ENCODE data around the gene IKBIP.
"Not testable (repeated sequence)": the region's sequence is repeated elsewhere in the genome, so short reads cannot be mapped to it uniquely, and the experiment has no call there.

IKBIP gene

DNA sequence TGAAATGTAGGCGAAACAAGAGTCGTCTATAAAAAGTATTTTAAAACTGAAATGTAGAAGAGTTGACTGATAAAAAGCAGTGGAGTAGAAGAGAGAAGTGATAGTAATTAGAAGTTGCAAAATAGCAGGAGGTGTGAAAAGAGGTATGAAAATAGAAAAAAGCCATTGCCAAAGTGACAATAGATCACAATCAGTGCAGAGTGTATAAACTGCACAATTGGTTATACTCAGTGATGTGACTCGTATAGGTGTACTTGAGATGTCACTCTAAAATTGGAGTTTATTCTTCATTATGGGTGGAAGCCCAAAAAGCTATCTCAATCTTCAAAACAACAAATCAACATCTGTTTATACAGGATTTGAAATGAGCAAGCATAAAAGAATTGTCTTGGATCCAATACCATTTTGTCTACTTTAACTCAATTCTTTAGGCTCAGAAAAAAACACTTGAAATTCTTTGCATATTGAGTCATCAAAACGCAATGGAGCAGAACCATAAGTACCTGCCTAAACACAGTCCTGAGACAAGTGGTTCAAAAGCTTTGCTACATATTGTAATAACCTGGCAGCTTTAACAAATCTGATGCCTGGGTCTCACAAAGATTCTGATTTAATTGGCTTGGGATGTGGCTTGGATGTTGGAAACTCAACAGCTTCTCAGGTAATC, 8.8 kb downstream of the IKBIP start:
- DNase-seq (ENCODE audit: low spot score), result no peak

DNA sequence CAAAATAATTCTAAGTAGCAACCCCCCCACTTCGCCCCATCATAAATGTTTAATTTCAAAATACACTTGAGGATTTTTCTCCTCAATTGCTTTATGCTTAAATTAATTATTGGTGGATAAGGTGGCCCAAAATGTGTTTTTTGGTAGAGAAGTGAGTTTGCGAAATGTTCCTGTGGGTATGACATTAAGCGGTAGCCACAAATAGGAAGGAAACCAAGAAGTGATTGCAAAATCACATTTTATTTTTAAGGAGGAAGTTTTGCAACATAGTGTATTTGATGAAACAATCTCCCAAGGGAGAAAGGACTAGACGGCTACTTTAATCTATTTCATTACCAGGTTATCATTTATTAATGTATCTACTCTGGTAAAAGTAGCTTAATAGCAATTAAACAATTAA, 25.6 kb downstream of the IKBIP start:
- no peak for DNase-seq (ENCODE audit: low spot score)

DNA sequence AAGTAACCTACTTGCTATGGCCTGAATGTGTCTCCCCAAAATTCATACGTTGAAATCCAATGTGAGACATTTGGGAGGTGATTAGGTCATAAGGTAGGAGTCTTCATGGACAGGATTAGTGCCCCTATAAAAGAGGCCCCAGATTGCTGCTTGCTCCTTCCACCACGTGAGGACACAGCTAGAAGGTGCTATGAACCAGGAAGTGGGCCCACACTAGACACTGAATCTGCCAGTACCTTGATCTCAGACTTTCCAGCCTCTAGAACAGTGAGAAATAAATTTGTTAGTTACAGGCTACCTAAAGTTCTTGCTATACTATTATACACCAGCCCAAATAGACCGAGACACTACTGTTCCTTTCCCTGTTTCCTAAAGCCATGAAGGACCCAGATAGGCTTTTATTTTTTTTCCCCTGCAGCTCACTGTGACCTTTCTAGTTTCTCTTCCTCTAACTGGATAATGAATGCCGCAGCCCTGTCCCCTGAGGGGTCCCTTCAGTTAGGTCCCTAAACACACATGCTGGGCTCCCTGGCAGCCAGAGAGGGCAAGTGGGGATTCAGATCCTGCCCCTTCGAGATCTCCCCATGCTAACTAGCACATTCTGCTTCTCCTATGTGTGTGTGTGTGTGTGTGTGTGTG, 31.8 kb downstream of the IKBIP start:
- DNase-seq (ENCODE audit: low spot score), result no peak

DNA sequence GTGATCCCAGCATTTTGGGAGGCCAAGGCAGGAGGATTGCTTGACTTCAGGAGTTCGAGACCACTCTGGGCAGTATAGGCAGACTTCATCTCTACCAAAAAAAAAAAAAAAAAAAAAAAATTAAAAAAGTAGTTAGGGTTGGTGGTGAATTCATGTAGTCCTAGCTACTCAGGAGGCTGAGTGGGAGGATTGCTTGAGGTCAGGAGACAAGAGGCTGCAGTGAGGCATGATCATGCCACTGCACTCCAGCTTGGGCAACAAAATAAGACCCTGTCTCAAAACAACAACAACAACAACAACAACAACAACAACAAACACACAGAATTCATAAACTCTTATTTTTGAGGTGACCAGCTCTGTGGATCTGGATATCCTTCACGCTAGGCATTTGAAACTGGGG, 34.0 kb downstream of the IKBIP start:
- DNase-seq (ENCODE audit: low spot score), result no peak

DNA sequence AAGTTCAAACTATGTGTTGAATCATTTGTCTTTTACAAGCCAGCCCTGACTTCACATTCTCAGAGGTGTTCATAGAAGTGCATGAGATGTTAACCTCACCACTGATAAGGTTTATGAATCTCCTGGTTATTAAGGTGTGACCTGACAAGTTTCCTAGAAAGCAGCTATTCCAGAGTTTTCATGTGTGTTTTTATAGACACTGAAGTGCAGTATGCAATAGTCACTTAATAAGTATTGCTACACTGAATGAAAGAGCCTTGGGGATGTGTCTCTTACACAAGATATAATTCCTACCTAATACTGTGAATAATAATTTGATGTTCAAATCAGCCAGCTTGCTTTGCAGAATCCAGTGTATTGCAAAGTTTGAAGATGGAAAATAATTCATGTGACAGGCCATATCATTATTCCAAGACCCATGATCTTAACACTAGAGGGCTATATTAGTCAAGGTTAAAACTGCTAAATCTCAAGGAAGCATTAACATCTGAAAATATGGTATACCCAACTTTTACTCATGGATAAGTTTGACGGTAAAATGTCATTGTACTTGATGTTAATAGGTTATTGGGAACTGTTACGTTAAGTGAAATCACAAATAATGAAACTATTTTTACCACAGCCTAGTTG, 38.1 kb downstream of the IKBIP start:
- no peak for DNase-seq (ENCODE audit: low spot score)

DNA sequence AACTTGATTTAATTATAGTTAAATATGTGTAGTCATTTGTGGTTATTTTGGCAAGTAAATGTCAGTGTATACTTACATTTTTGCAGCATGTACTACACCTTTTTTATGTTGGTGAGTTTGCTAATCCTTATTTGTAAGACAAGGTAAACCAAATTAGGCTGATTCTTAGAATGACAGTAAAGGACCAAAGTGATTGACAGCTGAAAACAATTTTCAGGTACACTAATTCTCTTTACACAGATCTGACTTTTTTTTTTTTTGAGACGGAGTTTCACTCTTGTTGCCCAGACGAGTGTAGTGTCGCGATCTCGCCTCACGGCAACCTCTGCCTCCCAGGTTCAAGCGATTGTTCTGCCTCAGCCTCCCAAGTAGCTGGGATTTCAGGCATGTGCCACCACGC, 42.7 kb downstream of the IKBIP start:
- no peak for DNase-seq (ENCODE audit: low spot score)

DNA sequence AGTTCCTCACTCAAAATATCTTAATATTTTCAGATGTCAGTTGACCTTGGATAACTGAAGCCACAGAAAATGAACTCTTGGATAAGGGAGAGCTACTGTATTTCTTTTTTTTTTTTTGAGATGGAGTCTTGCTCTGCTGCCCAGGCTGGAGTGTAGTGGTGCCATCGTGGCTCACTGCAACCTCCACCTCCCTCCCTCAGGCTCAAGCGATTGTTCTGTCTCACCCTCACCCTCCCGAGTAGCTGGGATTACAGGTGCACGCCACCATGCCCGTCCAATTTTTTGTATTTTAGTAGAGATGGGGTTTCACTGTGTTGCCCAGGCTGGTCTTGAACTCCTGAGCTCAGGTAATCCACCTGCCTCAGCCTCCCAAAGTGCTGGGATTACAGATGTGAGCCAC, 47.3 kb downstream of the IKBIP start:
- DNase-seq (ENCODE audit: low spot score), result not testable (repeated sequence)

DNA sequence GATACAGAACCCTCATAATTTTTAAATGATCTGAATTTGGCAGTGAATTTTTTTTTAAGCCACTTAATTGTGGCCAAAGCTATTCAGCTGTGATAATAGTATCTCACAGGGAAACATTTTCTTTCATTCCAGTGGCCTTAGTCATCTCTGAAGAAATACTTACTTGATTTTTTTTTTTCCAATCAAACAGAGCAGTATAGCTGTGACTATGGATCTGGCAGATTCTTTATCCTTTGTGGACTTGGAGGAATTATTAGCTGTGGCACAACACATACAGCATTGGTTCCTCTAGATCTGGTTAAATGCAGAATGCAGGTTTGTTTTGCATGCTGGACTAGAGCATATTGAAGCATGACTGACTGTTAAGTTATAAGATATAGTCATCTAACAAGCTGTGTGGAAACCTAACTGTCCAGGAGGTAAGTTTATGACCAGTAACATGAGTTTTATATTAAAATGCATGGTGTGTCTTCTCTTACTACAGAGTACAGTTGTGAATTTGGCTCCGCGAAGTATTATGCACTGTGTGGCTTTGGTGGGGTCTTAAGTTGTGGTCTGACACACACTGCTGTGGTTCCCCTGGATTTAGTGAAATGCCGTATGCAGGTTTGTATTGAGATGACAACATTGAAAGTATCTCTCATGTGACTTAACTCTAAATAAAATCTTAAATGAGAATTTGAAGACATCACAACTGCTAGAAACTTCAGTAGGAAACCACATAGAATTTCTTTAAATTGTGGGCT, 49.2 kb downstream of the IKBIP start:
- DNase-seq (ENCODE audit: low spot score), result peak; percentile 34

DNA sequence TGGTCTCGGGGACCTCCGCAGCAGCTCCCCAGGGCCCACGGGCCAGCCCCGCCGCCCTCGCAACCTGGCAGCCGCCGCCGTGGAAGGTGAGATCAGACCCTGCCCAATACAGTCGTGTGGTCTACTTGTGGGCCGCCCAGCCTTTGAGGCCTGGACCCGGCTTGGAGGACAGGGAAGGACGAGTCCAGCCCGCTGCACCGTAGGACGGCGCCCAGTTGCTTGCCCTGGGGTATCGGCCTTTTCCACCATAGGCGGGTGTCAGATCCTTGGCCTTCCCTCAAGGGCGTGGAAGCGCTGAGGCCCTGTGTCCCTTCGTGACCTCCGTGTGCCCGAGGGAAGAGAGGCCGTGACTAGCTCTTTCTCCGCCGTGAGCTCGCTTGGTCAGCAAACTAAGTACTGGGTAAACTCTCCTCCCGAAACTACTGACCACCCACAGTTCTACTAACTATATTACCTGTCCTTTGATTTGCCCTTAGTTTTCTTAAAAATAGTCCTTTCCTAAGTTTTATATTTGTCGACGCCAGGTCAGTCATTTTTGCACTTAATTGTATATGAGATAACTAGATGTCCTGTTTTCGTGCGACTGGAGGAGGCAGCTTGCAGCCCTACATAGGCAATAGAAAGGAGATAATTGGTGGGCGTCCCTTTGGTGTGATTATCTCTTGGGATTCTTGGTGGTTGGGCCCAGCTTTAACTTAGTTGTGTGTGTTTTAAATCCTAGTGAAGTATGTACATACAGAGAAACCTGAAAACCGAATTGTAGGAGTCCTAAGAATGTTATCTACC, 50.3 kb downstream of the IKBIP start:
- peak; percentile 55 for DNase-seq (ENCODE audit: low spot score)

DNA sequence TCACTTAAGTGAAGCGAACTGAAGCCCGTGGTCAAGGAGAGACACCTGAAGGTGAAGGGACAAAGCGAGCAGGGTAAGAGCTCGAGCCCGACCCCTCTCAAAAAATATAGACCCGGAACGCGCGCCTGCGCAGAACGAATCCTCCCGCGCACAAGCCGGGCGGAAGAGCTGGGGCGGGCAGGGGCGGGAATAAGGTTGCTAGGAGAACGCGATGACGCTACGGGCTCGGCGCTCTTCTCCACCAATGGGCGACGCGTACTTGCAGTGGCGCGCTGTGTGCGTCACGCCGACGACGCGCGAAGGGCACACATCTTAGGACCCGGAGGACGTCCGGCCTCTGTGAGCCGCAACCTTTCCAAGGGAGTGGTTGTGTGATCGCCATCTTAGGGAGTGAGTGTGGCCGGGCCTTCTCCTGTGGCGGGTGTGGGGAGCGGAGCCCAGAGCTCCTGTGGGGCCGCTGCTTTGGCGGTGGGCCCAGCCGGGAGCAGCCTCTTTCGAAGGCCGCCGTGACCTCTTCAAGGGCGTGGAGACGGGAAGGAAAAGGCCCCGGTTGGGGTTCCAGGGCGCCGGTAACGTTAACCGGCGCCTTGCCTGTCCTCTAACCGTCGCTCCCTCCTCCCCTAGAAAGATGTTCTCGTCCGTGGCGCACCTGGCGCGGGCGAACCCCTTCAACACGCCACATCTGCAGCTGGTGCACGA, 51.1 kb downstream of the IKBIP start, which contains the start of gene SLC25A3:
Gene SLC25A3 (plus strand): TSS at position 336 of the 699 bp plus-strand sequence. CDS start 293 bp downstream, at position 629.
- DNase-seq (ENCODE audit: low spot score), result peak; percentile 97

DNA sequence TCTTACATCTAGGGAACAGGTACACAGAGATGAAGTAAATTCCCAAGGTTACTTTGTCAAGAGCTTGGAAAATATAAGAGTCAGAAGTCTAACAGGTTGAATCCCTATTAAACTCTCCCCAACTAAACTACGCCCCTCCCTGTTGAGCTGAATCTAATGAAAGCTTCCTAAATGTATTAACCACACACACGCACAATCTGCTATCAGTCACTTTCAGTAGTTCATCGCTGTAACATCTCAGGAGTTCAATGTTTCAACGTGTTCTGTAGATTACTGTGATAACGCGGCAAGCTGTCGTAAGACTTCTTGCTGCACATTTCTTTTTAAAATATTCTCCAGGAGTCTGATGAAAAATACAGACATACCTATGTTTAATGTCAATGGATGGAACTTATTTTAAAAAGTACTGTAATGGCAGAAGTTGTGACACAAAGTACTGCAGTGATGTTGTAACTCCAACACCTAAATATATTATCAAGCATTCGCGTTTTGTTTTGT, 51.7 kb downstream of the IKBIP start:
- no peak for DNase-seq (ENCODE audit: low spot score)

DNA sequence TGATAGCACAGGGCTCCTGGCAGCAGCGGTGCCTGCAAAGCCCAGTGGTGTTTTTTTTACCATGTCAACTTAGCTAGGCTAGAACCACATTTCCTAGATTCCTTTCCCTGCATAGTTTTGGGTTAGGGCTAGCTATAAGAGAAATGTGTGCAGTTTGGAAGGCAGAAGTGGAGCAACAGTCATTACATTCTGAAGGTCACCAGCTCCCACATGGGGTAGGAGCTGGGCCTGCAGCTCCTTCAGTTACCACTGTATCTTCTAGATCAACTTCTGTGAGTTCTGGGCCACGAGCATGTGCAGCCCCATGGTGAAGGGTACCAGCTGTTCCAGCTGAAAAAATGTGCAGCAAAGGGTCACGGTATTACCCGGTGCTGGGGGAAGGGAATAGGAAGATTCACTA, 53.4 kb downstream of the IKBIP start:
- DNase-seq (ENCODE audit: low spot score), result no peak

DNA sequence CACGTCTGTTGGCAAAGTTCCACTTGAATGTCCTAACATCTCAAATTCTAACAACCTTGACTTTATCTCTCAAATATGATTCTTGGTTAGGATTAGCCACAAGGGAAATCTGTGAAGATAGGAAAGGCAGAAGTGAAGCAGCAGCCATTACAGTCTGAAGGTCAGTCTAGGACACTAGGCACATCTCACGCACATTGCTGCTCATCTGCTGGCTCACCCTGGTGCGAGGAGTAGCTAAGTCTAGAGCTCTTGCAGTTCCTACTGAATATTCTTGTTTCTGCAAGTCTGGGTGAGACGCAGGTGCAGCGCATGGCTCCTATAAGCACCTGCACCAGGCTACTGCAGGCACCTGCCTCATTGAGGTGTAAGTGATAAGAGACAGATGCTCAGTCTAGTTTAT, 57.5 kb downstream of the IKBIP start:
- no peak for DNase-seq (ENCODE audit: low spot score)

DNA sequence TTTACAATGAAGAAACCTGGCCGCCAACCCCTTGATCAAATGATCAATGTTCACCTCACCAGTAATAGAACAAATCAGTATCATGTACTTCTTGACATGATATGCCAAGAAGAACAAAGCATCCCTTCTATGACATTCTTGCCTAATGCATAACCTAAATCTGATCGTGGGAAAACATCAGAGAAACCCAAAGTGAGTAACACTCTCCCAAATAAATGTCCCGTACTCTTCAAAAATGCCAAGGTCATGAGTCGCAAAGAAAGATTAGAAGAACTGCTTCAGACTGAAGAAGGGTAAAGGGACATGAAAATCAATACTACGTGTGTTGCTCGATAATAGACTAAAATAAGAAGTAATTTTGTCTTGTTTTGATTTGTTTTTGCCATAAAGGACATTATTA, 62.5 kb downstream of the IKBIP start:
- DNase-seq (ENCODE audit: low spot score), result no peak

DNA sequence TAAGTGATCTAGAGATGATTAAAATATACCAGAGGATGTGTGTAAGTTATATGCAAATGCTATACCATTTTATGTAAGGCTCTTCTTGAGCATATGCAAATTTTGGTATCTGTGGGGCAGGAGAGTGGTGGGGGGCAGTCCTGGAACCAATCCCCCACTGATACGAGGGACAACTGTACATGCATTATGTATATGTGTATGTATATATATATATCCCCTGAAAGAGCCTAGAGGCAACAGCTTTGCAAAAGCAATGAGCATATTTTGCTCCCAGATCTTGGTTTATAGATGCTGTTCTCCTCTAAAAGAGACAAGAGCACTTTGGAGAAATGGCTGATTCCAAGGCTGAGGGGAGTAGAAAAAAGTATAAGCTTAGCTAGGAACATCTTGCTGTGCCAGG, 63.5 kb downstream of the IKBIP start:
- DNase-seq (ENCODE audit: low spot score), result no peak

DNA sequence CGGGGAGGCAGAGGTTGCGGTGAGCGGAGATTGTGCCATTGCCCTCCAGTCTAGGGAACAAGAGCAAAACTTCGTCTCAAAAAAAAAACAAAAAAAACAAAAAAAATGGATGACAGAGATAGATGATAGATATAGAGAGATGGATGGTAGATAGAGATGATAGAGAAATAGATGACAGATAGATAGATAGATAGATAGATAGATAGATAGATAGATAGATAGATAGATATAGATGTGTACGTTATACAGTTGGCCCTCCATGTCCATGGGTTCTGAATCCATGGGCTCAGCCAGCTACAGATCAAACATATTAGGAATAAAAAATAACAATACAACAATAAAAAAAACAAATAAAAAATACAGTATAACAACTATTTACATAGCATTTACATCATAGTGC, 63.9 kb downstream of the IKBIP start:
- DNase-seq (ENCODE audit: low spot score), result no peak

DNA sequence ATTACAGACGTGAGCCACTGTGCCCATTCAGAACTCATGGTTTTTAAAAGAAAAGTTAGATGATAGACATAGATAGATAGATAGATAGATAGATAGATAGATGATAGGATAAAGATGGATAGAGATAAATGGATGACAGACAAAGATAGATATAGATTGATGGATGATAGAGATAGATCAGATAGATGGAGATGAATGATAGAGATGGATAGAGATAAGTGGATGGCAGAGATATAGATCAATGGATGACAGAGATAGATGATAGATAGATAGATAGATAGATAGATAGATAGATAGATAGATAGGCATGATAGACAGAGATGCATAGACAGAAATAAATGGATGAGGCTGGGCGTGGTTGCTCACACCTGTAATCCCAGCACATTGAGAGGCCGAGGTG, 64.8 kb downstream of the IKBIP start:
- DNase-seq (ENCODE audit: low spot score), result no peak

DNA sequence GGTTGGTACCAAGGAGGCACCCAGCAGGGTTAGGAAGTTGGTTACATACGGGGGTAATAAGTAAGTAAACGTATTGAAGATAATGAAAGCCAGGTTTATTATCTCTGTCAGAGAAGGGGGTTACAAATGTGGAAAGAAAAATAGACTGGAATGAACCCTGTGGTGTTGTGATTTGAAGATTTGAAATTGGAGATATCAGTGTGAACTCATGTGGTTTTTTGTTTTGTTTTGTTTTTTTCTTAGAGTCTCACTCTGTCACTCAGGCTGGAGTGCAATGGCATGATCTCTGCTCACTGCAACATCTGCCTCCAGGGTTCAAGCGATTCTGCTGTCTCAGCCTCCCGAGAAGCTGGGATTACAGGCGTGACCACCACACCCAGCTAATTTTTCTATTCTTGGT, 65.2 kb downstream of the IKBIP start:
- no peak for DNase-seq (ENCODE audit: low spot score)

DNA sequence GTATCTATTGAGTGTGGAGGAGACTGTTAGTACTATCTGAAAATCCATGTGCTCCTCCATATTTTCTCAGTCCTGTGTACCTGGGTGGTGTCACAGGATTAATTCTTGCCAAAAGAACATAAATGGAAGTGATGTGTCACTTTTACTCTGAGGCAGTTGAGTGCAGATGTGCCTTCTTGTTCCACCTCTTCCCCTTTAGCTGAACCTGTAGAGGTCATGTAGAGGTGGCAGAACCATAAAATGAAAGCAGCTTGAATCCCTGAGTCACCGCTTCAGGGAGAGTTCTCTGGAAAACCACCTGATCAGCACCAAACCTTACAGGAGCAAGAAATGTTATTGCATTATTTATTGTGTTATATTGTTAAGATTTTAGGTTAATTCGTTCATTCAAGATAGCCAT, 65.8 kb downstream of the IKBIP start:
- no peak for DNase-seq (ENCODE audit: low spot score)

DNA sequence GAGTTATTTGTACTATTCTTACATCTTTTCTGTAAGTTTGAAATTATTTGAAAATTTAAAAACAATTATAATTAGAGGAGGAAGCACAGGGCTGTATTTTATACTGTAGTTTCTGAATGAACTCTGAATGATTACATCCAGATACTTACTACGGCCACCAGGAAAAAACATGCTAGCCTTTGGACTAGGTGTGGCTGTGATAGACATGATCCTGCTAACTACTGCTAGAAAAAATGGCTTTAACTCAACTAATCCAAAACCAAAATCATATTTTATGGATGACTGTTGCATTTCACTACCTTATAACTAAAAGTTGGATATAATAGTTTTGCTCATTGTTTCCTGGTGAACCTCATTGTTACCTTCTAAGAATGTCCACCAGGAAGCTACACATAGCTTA, 66.2 kb downstream of the IKBIP start:
- no peak for DNase-seq (ENCODE audit: low spot score)

DNA sequence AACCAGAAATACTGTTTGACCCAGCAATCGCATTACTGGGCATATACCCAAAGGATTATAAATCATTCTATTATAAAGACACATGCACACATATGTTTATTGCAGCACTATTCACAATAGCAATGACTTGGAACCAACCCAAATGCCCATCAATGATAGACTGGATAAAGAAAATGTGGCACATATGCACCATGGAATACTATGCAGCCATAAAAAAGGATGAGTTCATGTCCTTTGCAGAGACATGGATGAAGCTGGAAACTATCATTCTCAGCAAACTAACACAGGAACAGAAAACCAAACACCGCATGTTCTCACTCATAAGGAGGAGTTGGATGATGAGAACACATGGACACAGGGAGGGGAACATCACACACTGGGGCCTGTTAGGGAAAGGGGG, 67.8 kb downstream of the IKBIP start:
- not testable (repeated sequence) for DNase-seq (ENCODE audit: low spot score)
